HL-60 (cell line): ENCODE data around the gene ROMO1.

Source experiments
- DNase-seq, 2 experiments: peaks; one replicate each; pipeline ENCODE4 v3.0.0-alpha.2; 2010 to 2020; ENCODE audit warnings: low read depth in 1 of 2, low spot score in 1 of 2
- H3K27ac ChIP-seq: fragments of 250-450 bp; sonication (Bioruptor Pico); replicated peaks from 2 replicates; pipeline ENCODE4 v1.5.1; 2020; ENCODE audit warnings: mild to moderate bottlenecking, moderate library complexity
- H3K27me3 ChIP-seq: fragments of 250-450 bp; sonication (Bioruptor Pico); 2 replicates; pipeline ENCODE4 v1.5.1; 2021; ENCODE audit warnings: mild to moderate bottlenecking, moderate library complexity; ENCODE audit not compliant: insufficient read depth, poor library complexity, severe bottlenecking
- H3K4me3 ChIP-seq: replicated peaks from 2 replicates; pipeline ENCODE4 v1.5.1; 2011; ENCODE audit warnings: mild to moderate bottlenecking, control low read depth, low read length; ENCODE audit not compliant: insufficient read depth
- GABPA ChIP-seq: IDR thresholded peaks from 2 replicates; pipeline ENCODE4 v1.6.1; 2012; ENCODE audit warnings: low read depth
- POLR2AphosphoS5 ChIP-seq: IDR thresholded peaks from 2 replicates; pipeline ENCODE4 v1.6.1; 2012; ENCODE audit warnings: low read depth
- SPI1 ChIP-seq: IDR thresholded peaks from 2 replicates; pipeline ENCODE4 v1.6.1; 2012; ENCODE audit warnings: low read depth, mild to moderate bottlenecking, borderline replicate concordance
- TF ChIP-seq, protein P1 (sequence below): IDR thresholded peaks from 2 replicates; pipeline ENCODE4 v1.6.1; 2012; ENCODE audit warnings: low read depth; ENCODE audit not compliant: insufficient replicate concordance
- TF ChIP-seq, protein P2 (sequence below): IDR thresholded peaks from one replicate; pipeline ENCODE4 v1.5.1; 2011; ENCODE audit warnings: low read length, control low read depth, inconsistent platforms; ENCODE audit not compliant: insufficient read depth

ROMO1 gene

DNA sequence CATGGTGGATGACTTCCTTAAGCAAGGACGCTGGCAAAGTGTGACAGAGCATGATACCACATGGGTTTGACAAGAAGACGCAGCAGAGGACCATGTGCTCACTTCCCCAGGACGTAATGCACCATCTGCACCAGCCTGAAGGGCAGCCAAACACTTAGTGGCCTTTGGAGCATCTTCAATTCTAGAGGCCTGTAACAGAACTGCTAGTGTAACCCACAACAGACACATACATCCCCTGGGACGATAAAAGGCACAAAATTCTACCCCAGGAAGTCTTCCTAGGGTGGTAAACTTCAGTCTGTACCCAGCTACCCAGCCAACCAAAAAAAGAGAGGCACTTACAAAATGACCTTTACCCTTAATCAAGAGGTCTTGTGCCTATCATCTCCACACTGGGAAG, 25.3 kb upstream of the ROMO1 start:
- no peak overlapping the region for H3K4me3 ChIP-seq
- DNase-seq: no peak
- TF ChIP-seq GABPA: no peak
- TF ChIP-seq POLR2AphosphoS5: no peak
- no peak for TF ChIP-seq SPI1
- TF ChIP-seq, protein P1, sequence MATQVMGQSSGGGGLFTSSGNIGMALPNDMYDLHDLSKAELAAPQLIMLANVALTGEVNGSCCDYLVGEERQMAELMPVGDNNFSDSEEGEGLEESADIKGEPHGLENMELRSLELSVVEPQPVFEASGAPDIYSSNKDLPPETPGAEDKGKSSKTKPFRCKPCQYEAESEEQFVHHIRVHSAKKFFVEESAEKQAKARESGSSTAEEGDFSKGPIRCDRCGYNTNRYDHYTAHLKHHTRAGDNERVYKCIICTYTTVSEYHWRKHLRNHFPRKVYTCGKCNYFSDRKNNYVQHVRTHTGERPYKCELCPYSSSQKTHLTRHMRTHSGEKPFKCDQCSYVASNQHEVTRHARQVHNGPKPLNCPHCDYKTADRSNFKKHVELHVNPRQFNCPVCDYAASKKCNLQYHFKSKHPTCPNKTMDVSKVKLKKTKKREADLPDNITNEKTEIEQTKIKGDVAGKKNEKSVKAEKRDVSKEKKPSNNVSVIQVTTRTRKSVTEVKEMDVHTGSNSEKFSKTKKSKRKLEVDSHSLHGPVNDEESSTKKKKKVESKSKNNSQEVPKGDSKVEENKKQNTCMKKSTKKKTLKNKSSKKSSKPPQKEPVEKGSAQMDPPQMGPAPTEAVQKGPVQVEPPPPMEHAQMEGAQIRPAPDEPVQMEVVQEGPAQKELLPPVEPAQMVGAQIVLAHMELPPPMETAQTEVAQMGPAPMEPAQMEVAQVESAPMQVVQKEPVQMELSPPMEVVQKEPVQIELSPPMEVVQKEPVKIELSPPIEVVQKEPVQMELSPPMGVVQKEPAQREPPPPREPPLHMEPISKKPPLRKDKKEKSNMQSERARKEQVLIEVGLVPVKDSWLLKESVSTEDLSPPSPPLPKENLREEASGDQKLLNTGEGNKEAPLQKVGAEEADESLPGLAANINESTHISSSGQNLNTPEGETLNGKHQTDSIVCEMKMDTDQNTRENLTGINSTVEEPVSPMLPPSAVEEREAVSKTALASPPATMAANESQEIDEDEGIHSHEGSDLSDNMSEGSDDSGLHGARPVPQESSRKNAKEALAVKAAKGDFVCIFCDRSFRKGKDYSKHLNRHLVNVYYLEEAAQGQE: no peak
- TF ChIP-seq, protein P2, sequence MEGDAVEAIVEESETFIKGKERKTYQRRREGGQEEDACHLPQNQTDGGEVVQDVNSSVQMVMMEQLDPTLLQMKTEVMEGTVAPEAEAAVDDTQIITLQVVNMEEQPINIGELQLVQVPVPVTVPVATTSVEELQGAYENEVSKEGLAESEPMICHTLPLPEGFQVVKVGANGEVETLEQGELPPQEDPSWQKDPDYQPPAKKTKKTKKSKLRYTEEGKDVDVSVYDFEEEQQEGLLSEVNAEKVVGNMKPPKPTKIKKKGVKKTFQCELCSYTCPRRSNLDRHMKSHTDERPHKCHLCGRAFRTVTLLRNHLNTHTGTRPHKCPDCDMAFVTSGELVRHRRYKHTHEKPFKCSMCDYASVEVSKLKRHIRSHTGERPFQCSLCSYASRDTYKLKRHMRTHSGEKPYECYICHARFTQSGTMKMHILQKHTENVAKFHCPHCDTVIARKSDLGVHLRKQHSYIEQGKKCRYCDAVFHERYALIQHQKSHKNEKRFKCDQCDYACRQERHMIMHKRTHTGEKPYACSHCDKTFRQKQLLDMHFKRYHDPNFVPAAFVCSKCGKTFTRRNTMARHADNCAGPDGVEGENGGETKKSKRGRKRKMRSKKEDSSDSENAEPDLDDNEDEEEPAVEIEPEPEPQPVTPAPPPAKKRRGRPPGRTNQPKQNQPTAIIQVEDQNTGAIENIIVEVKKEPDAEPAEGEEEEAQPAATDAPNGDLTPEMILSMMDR: no peak
- H3K27ac ChIP-seq: no peak overlapping the region
- no peaks in the 10 kb centered on the region for H3K27me3 ChIP-seq

GRCh38 chr20:35674921-35675320, 24.3 kb upstream of the ROMO1 start:
- H3K4me3 ChIP-seq: no peak overlapping the region
- no peak overlapping the region for H3K27ac ChIP-seq
- no peak for DNase-seq
- TF ChIP-seq GABPA: no peak
- TF ChIP-seq, protein P2: no peak
- TF ChIP-seq SPI1: no peak
- TF ChIP-seq POLR2AphosphoS5: no peak
- TF ChIP-seq, protein P1: no peak
- H3K27me3 ChIP-seq: no peaks in the 10 kb centered on the region

GRCh38 chr20:35680452-35681183, 18.6 kb upstream of the ROMO1 start:
- TF ChIP-seq GABPA (no peak), POLR2AphosphoS5 (no peak), SPI1 (peak; percentile 62; the same call in 1 of the 2 replicates)
- TF ChIP-seq, protein P2: no peak
- TF ChIP-seq, protein P1: no peak
- DNase-seq: peak in 1 of 2 experiments; percentile 65
- Histone ChIP-seq H3K27ac (peak overlapping the region; percentile 36), H3K27me3 (no peaks in the 10 kb centered on the region), H3K4me3 (no peak overlapping the region)
